Right lobe of liver (tissue), 6 donors: Measurements from ENCODE around the gene ADARB1. TPM values are rescaled to one million over a fixed set of nuclear protein-coding genes. Genes with fewer than 3 reads are reported as not detected.

ENCODE experiments used
- ATAC-seq, 4 donors: fragments of 200-7000 bp; cut with Tn5 transposase; one replicate each; pipeline ENCODE4 v1.9.1; 2020; ENCODE audit warnings: mild to moderate bottlenecking in 4 of 4, moderate library complexity in 4 of 4
- DNase-seq, 3 donors: peaks; one replicate each; pipeline ENCODE4 v3.0.0-alpha.2; 2020
- H3K27ac ChIP-seq, 3 donors: fragments of 200-600 bp; one replicate each; pipeline ENCODE4 v1.8.0; 2022
- H3K27me3 ChIP-seq, 2 donors: fragments of 200-600 bp; one replicate each; pipeline ENCODE4 v1.8.0; 2022
- H3K36me3 ChIP-seq, 4 donors: fragments of 200-600 bp; sonication (generic) in 1 of 4; one replicate each; pipeline versions ENCODE4 v1.5.1 to v1.8.0; 2017 to 2022; ENCODE audit warnings: control low read depth in 1 of 4
- H3K4me1 ChIP-seq, 4 donors: fragments of 200-600 bp; sonication (generic) in 1 of 4; one replicate each; pipeline versions ENCODE4 v1.5.1 to v1.8.0; 2017 to 2022; ENCODE audit warnings: control low read depth in 1 of 4
- H3K4me3 ChIP-seq, 3 donors: fragments of 200-600 bp; one replicate each; pipeline ENCODE4 v1.8.0; 2022
- H3K9me3 ChIP-seq, 4 donors: fragments of 200-600 bp; sonication (generic) in 1 of 4; one replicate each; pipeline versions ENCODE4 v1.5.1 to v1.8.0; 2017 to 2022; ENCODE audit warnings: control low read depth in 1 of 4
- CTCF ChIP-seq, 4 donors: fragments of 200-600 bp in 3 of 4; fragments of 450-650 bp in 1 of 4; IDR thresholded peaks; one replicate each; pipeline versions ENCODE4 v1.5.1 to v1.8.0; 2016 to 2022; ENCODE audit warnings: antibody characterized with exemption in 4 of 4, mild to moderate bottlenecking in 2 of 4
- POLR2A ChIP-seq: fragments of 450-650 bp; IDR thresholded peaks from one replicate; pipeline ENCODE4 v1.6.1; 2017; ENCODE audit warnings: antibody characterized with exemption, mild to moderate bottlenecking
- WGBS: methylation state at CpG from one replicate; pipeline ENCODE4 v1.1.6; 2018; ENCODE audit warnings: low coverage, low lambda C conversion rate; ENCODE audit not compliant: insufficient coverage; ENCODE audit errors: missing lambda C conversion rate; 5-methylcytosine and 5-hydroxymethylcytosine counted together
- intact Hi-C, 2 donors: fragments of 100-400 bp; cut with DNase I; formaldehyde crosslinking; loops; one replicate each; pipeline versions ENCODE4 v1.11.2 to v1.14.1; 2022
- total RNA-seq, 6 experiments: library from RNA; depleted of rRNA in 2 of 6; stranded (reverse); fragments of >200 nt in 2 of 6; fragmentation: NEBNext Ultra II Directional in 3 of 6; extraction: Animal tissue kit (Norgen Biotek cat#: 25700) in 3 of 6; gene quantifications; one replicate each; pipeline versions ENCODE4 v1.1.0 to v1.2.4, GENCODE V29; 2016 to 2023
- donor health status: DM: no; HTN: yes; CAD: no.
- donor health status: DM: no; HTN: no; CAD: no.
- donor health status: DM: no; HTN: no; CAD: no.
- donor health status: DM: no; HTN: yes; CAD: no.
- donor health status: DM: no; HTN: yes; CAD: no.

ADARB1 gene
- total RNA-seq, 6 experiments from 2014 or later, result 4.7 to 9.9 (median 8.6) TPM

- Histone ChIP-seq H3K9me3 (no peaks in the 10 kb centered on the region), H3K27ac (no peak overlapping the region), H3K27me3 (no peaks in the 10 kb centered on the region), H3K4me1 (no peaks in the 10 kb centered on the region), H3K36me3 (no peaks in the 10 kb centered on the region), H3K4me3 (no peak overlapping the region)
- DNase-seq (peak in 1 of 3 donors; percentile 25), ATAC-seq (no peak)
- intact Hi-C loops, result no loop called here
- no peak for TF ChIP-seq POLR2A
- TF ChIP-seq CTCF (IDR thresholded peaks at IDR 0.05), result no peak
- WGBS, result 45% methylated on average over 8 of the region's 18 CpGs
Measured at GRCh38 chr21:45054227-45054926, 20.0 kb upstream of the ADARB1 start.

- DNase-seq, result peak in 1 of 3 donors; percentile 55
- H3K4me1 ChIP-seq, result no peaks in the 10 kb centered on the region
- WGBS, result 75% methylated on average over 8 of the region's 37 CpGs
- H3K27me3 ChIP-seq, result no peaks in the 10 kb centered on the region
- peak in 1 of 4 donors; percentile 40 for ATAC-seq
- intact Hi-C loops, result no loop called here
- no peak for TF ChIP-seq POLR2A
- no peak for TF ChIP-seq CTCF (IDR thresholded peaks at IDR 0.05)
- no peak overlapping the region for H3K27ac ChIP-seq
- H3K9me3 ChIP-seq, result no peaks in the 10 kb centered on the region
- H3K4me3 ChIP-seq, result no peak overlapping the region
- no peaks in the 10 kb centered on the region for H3K36me3 ChIP-seq
Measured at GRCh38 chr21:45054927-45055612, 19.3 kb upstream of the ADARB1 start.

GRCh38 chr21:45055861-45056260 lies 18.5 kb upstream of the ADARB1 start:
- intact Hi-C loops, result no loop called here
- H3K9me3 ChIP-seq, result no peaks in the 10 kb centered on the region
- no peaks in the 10 kb centered on the region for H3K27me3 ChIP-seq
- no peak for TF ChIP-seq POLR2A
- no peak for TF ChIP-seq CTCF (IDR thresholded peaks at IDR 0.05)
- H3K4me3 ChIP-seq, result no peak overlapping the region
- no peaks in the 10 kb centered on the region for H3K4me1 ChIP-seq
- ATAC-seq, result no peak
- DNase-seq, result peak in 1 of 3 donors; percentile 39
- no peaks in the 10 kb centered on the region for H3K36me3 ChIP-seq
- 75% methylated on average over 13 of the region's 16 CpGs for WGBS
- no peak overlapping the region for H3K27ac ChIP-seq

GRCh38 chr21:45056296-45056904 lies 18.0 kb upstream of the ADARB1 start:
- Histone ChIP-seq H3K9me3 (no peaks in the 10 kb centered on the region), H3K4me3 (no peak overlapping the region), H3K4me1 (no peaks in the 10 kb centered on the region), H3K27me3 (no peaks in the 10 kb centered on the region), H3K27ac (no peak overlapping the region), H3K36me3 (no peaks in the 10 kb centered on the region)
- TF ChIP-seq POLR2A, result no peak
- TF ChIP-seq CTCF (IDR thresholded peaks at IDR 0.05), result no peak
- DNase-seq, result no peak
- intact Hi-C loops, result no loop called here
- 62% methylated on average over 22 of the region's 22 CpGs for WGBS
- peak in 2 of 4 donors; percentile 22 to 48 for ATAC-seq
